ENCODE data around the gene SCGB3A1. TPM values are rescaled to one million over a fixed set of nuclear protein-coding genes. Genes with fewer than 3 reads are reported as not detected.

SCGB3A1 gene
- total and polyA plus RNA-seq, 9 of the 15 experiments (the other 6 are each of a cell fraction or from before 2014, with no cell fraction given) = 0.33 TPM; not detected in 8

DNA sequence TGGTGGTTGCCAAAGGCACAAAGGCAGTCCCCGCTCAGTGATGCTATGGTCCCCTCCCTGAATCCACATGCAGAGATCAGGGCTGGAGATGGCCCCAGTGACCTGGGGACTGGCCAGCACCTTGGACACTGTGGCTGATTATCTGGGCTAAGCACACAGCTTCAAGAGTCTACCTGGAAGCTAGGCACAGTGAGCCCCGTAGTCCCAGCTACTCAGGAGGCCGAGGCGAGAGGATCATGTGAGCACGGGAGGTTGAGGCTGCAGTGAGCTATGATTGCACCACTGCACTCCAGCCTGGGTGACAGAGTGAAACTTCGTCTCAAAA lies 8.3 kb upstream of the SCGB3A1 start:
- CTCF ChIA-PET (ENCODE audit: low intra/inter-chr PET ratio) = no interaction called here
- no peaks in the 10 kb centered on the region for H3K36me3 ChIP-seq (ENCODE audit: control insufficient read depth, insufficient read depth, low read length)
- WGBS (ENCODE audit: insufficient coverage, low coverage, missing lambda C conversion rate) = 71% methylated on average over 6 of the region's 6 CpGs
- TF ChIP-seq, protein P1, sequence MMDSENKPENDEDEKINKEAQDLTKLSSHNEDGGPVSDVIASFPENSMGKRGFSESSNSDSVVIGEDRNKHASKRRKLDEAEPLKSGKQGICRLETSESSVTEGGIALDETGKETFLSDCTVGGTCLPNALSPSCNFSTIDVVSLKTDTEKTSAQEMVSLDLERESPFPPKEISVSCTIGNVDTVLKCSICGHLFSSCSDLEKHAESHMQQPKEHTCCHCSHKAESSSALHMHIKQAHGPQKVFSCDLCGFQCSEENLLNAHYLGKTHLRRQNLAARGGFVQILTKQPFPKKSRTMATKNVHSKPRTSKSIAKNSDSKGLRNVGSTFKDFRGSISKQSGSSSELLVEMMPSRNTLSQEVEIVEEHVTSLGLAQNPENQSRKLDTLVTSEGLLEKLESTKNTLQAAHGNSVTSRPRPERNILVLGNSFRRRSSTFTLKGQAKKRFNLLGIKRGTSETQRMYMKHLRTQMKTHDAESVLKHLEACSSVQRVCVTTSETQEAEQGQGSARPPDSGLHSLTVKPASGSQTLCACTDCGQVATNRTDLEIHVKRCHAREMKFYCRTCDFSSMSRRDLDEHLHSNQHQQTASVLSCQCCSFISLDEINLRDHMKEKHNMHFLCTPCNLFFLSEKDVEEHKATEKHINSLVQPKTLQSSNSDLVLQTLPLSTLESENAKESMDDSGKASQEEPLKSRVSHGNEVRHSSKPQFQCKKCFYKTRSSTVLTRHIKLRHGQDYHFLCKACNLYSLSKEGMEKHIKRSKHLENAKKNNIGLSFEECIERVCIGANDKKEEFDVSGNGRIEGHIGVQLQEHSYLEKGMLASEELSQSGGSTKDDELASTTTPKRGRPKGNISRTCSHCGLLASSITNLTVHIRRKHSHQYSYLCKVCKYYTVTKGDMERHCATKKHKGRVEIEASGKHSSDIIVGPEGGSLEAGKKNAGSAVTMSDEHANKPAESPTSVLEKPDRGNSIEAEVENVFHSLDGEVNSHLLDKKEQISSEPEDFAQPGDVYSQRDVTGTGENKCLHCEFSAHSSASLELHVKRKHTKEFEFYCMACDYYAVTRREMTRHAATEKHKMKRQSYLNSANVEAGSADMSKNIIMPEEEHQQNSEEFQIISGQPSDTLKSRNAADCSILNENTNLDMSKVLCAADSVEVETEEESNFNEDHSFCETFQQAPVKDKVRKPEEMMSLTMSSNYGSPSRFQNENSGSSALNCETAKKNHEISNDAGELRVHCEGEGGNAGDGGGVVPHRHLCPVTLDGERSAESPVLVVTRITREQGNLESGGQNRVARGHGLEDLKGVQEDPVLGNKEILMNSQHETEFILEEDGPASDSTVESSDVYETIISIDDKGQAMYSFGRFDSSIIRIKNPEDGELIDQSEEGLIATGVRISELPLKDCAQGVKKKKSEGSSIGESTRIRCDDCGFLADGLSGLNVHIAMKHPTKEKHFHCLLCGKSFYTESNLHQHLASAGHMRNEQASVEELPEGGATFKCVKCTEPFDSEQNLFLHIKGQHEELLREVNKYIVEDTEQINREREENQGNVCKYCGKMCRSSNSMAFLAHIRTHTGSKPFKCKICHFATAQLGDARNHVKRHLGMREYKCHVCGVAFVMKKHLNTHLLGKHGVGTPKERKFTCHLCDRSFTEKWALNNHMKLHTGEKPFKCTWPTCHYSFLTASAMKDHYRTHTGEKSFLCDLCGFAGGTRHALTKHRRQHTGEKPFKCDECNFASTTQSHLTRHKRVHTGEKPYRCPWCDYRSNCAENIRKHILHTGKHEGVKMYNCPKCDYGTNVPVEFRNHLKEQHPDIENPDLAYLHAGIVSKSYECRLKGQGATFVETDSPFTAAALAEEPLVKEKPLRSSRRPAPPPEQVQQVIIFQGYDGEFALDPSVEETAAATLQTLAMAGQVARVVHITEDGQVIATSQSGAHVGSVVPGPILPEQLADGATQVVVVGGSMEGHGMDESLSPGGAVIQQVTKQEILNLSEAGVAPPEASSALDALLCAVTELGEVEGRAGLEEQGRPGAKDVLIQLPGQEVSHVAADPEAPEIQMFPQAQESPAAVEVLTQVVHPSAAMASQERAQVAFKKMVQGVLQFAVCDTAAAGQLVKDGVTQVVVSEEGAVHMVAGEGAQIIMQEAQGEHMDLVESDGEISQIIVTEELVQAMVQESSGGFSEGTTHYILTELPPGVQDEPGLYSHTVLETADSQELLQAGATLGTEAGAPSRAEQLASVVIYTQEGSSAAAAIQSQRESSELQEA (IDR thresholded peaks at IDR 0.05; ENCODE audit: low read depth) = no peak
- no peak for TF ChIP-seq KDM5B (IDR thresholded peaks at IDR 0.05; ENCODE audit: insufficient replicate concordance, low read depth, low read length)
- TF ChIP-seq ZNF143 (CRISPR knock-in tag; IDR thresholded peaks at IDR 0.05) = no peak
- no peak for TF ChIP-seq MTA1 (IDR thresholded peaks at IDR 0.05; ENCODE audit: borderline replicate concordance)
- no peak for TF ChIP-seq PTBP1 (IDR thresholded peaks at IDR 0.05; ENCODE audit: low read depth, low read length)
- POLR2A ChIA-PET = interaction anchor here (1.0 kb wide), 1 partner anchor 61 kb away, joined by 5 read pairs; no protein-coding TSS in a partner anchor
- H3K27ac ChIP-seq (ENCODE audit: extremely low read depth, low read depth, low read length) = no peak overlapping the region
- BruUV-seq (replicated peaks) = no TSS peak
- intact Hi-C loops (cut with micrococcal nuclease) = no loop called here
- H2AFZ ChIP-seq (ENCODE audit: low read depth, low read length) = no peak overlapping the region
- H3K79me2 ChIP-seq (ENCODE audit: control insufficient read depth, insufficient read depth, low read length) = no peaks in the 10 kb centered on the region
- H3K9me3 ChIP-seq (replicated peaks; ENCODE audit: control insufficient read depth, insufficient read depth, low read depth, low read length) = no peaks in the 10 kb centered on the region
- peaks cover 0 to 7% of the 10 kb centered on the region in 2 experiments; a peak in 2 of 5 replicates for H3K27me3 ChIP-seq (ENCODE audit: control insufficient read depth in 2 of 2, insufficient read depth in 2 of 2, low read length in 2 of 2)
- no peaks in the 10 kb centered on the region for H3K9me1 ChIP-seq (ENCODE audit: control insufficient read depth, insufficient read depth, low read length)
- no peak for ATAC-seq
- H3K4me1 ChIP-seq (replicated peaks in 1 of 2; ENCODE audit: control insufficient read depth in 2 of 2, insufficient read depth in 2 of 2, low read length in 2 of 2) = peaks cover 6 to 60% of the 10 kb centered on the region in 2 experiments; a peak in 4 of 5 replicates
- in situ Hi-C loops (cut with MboI) = no loop called here
- peak in 1 of 4 experiments; percentile 5 for DNase-seq (ENCODE audit: extremely low read depth in 1 of 4, low spot score in 3 of 4)
- H3K4me2 ChIP-seq (ENCODE audit: insufficient read depth, low read length) = no peak overlapping the region
- H3K4me3 ChIP-seq = no peak overlapping the region
- no peaks in the 10 kb centered on the region for H4K20me1 ChIP-seq (replicated peaks; ENCODE audit: control insufficient read depth, insufficient read depth, low read length)
- FAIRE-seq = no peak
- H3K9ac ChIP-seq (ENCODE audit: insufficient read depth in 1 of 2, low read depth in 2 of 2, low read length in 2 of 2) = no peak overlapping the region
